Activated T-helper 9 cell treated with anti-CD3 and anti-CD28 coated beads, Interleukin-2, amount 50 U/mL, for 16 hours (primary cell): ENCODE measurements around the gene PLCB3.
"Not testable (repeated sequence)": the region's sequence is repeated elsewhere in the genome, so short reads cannot be mapped to it uniquely, and the experiment has no call there.

ENCODE experiments used
- DNase-seq: peaks from one replicate; pipeline ENCODE4 v3.0.0-alpha.2; 2020; ENCODE audit warnings: low read depth

PLCB3 gene

GRCh38 chr11:64305075-64305690, 53.9 kb downstream of the PLCB3 start, which contains the start of gene ESRRA:
ESRRA (plus strand) TSS chr11:64305524; CDS start chr11:64307180, 1,656 bp downstream.
- peak; percentile 99 for DNase-seq

- DNase-seq: peak; percentile 60
Measured at GRCh38 chr11:64305691-64306562, 54.6 kb downstream of the PLCB3 start.

GRCh38 chr11:64306563-64306875, 55.2 kb downstream of the PLCB3 start:
- DNase-seq: no peak

GRCh38 chr11:64306876-64307622, 55.7 kb downstream of the PLCB3 start:
- no peak for DNase-seq

- DNase-seq: not testable (repeated sequence)
Measured at GRCh38 chr11:64307795-64308194, 56.5 kb downstream of the PLCB3 start.

GRCh38 chr11:64312947-64313346, 61.6 kb downstream of the PLCB3 start:
- no peak for DNase-seq

GRCh38 chr11:64313491-64314145, 62.3 kb downstream of the PLCB3 start:
- DNase-seq: no peak

GRCh38 chr11:64314146-64314804, 62.9 kb downstream of the PLCB3 start:
- no peak for DNase-seq

- DNase-seq: no peak
Measured at GRCh38 chr11:64314805-64315561, 63.7 kb downstream of the PLCB3 start.

- DNase-seq: not testable (repeated sequence)
Measured at GRCh38 chr11:64315667-64316526, 64.6 kb downstream of the PLCB3 start.

- no peak for DNase-seq
Measured at GRCh38 chr11:64316672-64317324, 65.5 kb downstream of the PLCB3 start.

- peak; percentile 92 for DNase-seq
Measured at GRCh38 chr11:64317325-64317960, 66.1 kb downstream of the PLCB3 start, which contains the start of gene TRMT112. TRMT112 (minus strand) TSS chr11:64317559; CDS start chr11:64317526, 33 bp downstream.

- DNase-seq: peak; percentile 89
Measured at GRCh38 chr11:64317961-64318765, 66.8 kb downstream of the PLCB3 start, which contains the start of gene PRDX5. PRDX5 (plus strand) TSS chr11:64318121; CDS start chr11:64318216, 95 bp downstream.
